DMS79 treated with DMSO at 0.1 percent for 48 hours (cell line): ENCODE results near the gene ARHGEF33.

Experiments
- DNase-seq: peaks from one replicate; lab custom pipeline; 2025; lab: John Stamatoyannopoulos, UW

The ARHGEF33 gene

GRCh38 chr2:38959938-38960608 lies 70.4 kb downstream of the ARHGEF33 start:
- no peak for DNase-seq

GRCh38 chr2:38960609-38961320 lies 71.1 kb downstream of the ARHGEF33 start:
- no peak for DNase-seq

- DNase-seq: no peak
These were observed 76.3 kb downstream of the ARHGEF33 start for GRCh38 chr2:38966006-38966405.

- no peak for DNase-seq
These were observed 77.0 kb downstream of the ARHGEF33 start for GRCh38 chr2:38966678-38967077.

- DNase-seq: no peak
These were observed 78.3 kb downstream of the ARHGEF33 start for GRCh38 chr2:38968021-38968420.

GRCh38 chr2:38971377-38971776 lies 81.7 kb downstream of the ARHGEF33 start:
- DNase-seq: no peak

GRCh38 chr2:38973266-38973665 lies 83.6 kb downstream of the ARHGEF33 start:
- DNase-seq: no peak

GRCh38 chr2:38975042-38975441 lies 85.4 kb downstream of the ARHGEF33 start:
- no peak for DNase-seq

GRCh38 chr2:38977047-38977446 lies 87.4 kb downstream of the ARHGEF33 start:
- no peak for DNase-seq

- DNase-seq: no peak
These were observed 88.7 kb downstream of the ARHGEF33 start for GRCh38 chr2:38978296-38978903.

- no peak for DNase-seq
These were observed 89.2 kb downstream of the ARHGEF33 start for GRCh38 chr2:38978908-38979307.

- no peak for DNase-seq
These were observed 91.5 kb downstream of the ARHGEF33 start for GRCh38 chr2:38981003-38981669.

- DNase-seq: no peak
These were observed 92.1 kb downstream of the ARHGEF33 start for GRCh38 chr2:38981670-38982357.

GRCh38 chr2:38982498-38982897 lies 92.8 kb downstream of the ARHGEF33 start:
- DNase-seq: no peak

- no peak for DNase-seq
These were observed 99.0 kb downstream of the ARHGEF33 start for GRCh38 chr2:38988716-38989115.

GRCh38 chr2:38991899-38992298 lies 102.2 kb downstream of the ARHGEF33 start:
- DNase-seq: no peak

GRCh38 chr2:38997781-38998180 lies 108.1 kb downstream of the ARHGEF33 start:
- DNase-seq: no peak

- DNase-seq: no peak
These were observed 110.9 kb downstream of the ARHGEF33 start for GRCh38 chr2:39000552-39000951.

GRCh38 chr2:39007875-39008504 lies 118.3 kb downstream of the ARHGEF33 start:
- DNase-seq: no peak

- no peak for DNase-seq
These were observed 119.0 kb downstream of the ARHGEF33 start for GRCh38 chr2:39008665-39009064.

- DNase-seq: no peak
These were observed 124.2 kb downstream of the ARHGEF33 start for GRCh38 chr2:39013871-39014270.

- peak; percentile 3 for DNase-seq
These were observed 125.7 kb downstream of the ARHGEF33 start for GRCh38 chr2:39015424-39015823.
